B cell (primary cell): Measurements from ENCODE around the gene SRGAP2B.
"Not testable (repeated sequence)": the region's sequence is repeated elsewhere in the genome, so short reads cannot be mapped to it uniquely, and the experiment has no call there.

Experiments
- EZH2 ChIP-seq: IDR thresholded peaks from 2 replicates; pipeline ENCODE4 v1.6.1; 2012; ENCODE audit warnings: borderline replicate concordance, low read depth, mild to moderate bottlenecking, moderate library complexity, low read length; ENCODE audit not compliant: insufficient read depth, poor library complexity, severe bottlenecking
- TF ChIP-seq, protein P1 (sequence below): fragments of 200-600 bp; IDR thresholded peaks from one replicate; pipeline ENCODE4 v1.8.0; 2022; ENCODE audit warnings: antibody characterized with exemption, mild to moderate bottlenecking

DNA sequence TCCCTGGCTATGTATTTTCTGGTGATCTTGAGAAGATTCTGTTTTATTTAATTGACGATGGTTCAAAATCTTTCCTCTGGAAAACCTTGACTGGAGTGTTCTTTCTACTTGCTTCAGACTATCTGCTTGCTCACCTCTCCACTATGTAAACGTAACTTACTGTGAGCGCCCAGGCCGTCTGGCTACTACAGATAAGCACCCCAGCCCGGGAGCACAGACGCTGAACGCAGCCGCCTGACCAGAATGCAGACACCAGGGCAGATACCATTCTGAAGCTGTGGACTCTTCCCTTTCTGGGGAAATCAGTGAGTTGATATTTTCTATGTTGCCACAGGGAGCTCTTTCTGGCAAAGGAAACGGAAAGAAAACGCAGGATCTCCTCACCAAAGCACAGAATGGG lies 28.6 kb downstream of the SRGAP2B start:
- TF ChIP-seq, protein P1, sequence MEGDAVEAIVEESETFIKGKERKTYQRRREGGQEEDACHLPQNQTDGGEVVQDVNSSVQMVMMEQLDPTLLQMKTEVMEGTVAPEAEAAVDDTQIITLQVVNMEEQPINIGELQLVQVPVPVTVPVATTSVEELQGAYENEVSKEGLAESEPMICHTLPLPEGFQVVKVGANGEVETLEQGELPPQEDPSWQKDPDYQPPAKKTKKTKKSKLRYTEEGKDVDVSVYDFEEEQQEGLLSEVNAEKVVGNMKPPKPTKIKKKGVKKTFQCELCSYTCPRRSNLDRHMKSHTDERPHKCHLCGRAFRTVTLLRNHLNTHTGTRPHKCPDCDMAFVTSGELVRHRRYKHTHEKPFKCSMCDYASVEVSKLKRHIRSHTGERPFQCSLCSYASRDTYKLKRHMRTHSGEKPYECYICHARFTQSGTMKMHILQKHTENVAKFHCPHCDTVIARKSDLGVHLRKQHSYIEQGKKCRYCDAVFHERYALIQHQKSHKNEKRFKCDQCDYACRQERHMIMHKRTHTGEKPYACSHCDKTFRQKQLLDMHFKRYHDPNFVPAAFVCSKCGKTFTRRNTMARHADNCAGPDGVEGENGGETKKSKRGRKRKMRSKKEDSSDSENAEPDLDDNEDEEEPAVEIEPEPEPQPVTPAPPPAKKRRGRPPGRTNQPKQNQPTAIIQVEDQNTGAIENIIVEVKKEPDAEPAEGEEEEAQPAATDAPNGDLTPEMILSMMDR = not testable (repeated sequence)
- not testable (repeated sequence) for TF ChIP-seq EZH2
